GM21529 (cell line): ENCODE results near the gene SCN3B.

Experiments used
- ATAC-seq: cut with Tn5 transposase; IDR thresholded peaks from one replicate; pipeline ENCODE4 v1.9.1; 2021; ENCODE audit not compliant: unreplicated experiment

SCN3B gene

DNA sequence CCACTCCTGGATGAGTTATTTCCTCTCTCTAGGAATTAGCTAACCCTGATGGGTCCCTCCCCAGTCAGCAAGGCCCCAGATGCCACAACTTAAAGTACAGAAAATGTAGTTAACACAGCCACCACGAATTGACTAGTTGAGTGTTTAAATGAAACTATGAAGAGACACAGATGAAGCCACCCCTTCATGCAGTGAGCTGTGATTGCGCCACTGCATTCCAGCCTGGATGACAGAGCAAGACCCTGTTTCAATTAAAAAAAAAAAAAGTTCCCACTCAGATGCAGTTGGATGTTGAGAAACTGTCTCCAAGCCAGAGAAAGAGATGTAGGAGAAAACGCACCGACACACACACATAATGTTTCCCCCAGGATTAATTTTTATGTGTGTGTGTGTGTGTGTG is 53.3 kb downstream of the SCN3B start:
- ATAC-seq = no peak

DNA sequence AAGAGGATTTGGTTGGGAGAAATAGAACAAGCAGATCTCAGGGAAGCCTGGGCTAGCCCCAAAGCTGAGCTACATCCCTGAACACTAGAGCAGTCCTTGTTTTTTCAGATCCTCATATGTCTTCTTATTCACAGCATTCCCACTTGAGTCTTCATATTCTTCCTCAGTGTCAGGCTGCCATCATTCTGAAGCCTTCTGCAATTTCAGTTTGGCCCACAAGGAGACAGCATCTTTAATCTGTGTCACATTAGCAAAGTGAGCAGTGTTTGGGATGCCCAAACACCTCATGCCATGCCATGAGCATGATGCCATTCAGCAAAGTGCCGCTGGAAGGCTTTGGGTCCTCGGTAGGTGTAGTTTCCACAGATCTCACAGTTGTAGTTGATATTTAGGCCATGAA is 56.6 kb downstream of the SCN3B start:
- no peak for ATAC-seq

DNA sequence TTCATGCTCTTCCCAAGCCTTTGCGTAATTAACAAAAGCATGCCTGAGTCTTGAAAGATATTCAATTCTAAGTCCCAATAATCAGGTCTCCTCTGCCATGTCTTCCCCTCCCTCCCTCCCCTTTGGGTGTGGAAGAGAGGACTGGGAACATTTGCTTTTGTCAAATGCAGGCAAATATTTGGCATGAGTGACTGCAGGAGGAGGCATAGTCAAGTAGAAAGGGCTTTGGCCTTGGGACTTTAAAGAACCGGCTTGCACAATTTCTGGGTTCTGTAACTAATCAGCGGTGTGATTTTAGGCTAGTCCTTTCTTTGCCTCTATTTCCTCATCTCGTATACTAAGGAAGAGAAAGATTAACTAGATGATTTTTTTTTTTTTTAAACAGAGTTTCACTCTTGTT is 59.5 kb downstream of the SCN3B start:
- no peak for ATAC-seq

DNA sequence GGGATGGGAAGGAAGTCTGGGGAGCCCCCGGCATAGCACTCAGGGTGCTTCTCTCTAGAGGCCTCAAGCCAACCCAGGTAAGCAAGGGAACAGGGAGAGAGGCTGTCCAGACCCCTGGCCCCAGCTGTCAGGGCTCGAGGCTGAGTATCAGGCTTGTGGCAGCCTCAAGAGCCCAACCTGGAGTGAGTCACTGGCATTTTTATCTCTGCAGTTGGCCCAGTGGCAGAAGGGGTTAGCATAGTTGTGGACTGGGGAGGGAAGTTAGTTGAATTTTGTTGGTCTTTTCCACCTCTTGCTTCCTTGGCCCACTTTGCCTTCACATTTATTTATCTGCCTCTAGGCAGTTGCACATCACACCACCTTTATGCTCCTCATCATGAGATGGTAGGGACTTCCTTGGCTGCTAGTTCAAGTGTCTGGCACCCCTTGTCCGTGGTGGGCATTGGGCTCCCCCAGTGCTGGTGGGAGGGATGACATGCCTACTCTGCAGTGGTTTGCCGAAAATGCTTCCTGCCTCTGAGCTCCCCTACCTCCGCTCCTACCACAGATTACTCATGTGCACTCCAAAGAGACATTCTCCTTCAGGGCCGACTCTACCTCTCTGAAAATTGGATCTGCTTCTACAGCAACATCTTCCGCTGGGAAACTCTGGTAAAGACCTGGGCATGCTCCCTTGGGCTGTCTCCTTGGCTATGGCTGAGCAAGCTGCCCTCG is 60.1 kb downstream of the SCN3B start:
- no peak for ATAC-seq

DNA sequence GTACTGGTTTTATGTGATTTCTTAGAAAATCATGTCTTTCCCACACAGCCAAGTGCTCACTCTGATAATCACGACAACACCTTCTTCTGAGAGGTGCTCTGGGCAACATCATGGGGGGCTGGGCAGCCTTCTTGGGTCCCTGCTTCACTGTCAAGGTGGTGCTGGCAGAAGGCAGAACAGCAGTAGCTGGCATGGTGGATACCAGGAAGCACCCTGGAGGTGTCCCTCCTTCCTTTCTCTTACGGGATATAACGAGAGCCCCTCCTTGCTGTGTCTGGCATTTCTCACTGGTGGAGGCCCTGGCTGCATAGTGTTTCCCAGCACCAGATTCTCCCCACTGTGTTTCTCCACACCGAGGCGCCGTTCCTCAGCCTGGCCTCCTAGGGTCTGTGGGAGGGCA is 60.9 kb downstream of the SCN3B start:
- no peak for ATAC-seq

DNA sequence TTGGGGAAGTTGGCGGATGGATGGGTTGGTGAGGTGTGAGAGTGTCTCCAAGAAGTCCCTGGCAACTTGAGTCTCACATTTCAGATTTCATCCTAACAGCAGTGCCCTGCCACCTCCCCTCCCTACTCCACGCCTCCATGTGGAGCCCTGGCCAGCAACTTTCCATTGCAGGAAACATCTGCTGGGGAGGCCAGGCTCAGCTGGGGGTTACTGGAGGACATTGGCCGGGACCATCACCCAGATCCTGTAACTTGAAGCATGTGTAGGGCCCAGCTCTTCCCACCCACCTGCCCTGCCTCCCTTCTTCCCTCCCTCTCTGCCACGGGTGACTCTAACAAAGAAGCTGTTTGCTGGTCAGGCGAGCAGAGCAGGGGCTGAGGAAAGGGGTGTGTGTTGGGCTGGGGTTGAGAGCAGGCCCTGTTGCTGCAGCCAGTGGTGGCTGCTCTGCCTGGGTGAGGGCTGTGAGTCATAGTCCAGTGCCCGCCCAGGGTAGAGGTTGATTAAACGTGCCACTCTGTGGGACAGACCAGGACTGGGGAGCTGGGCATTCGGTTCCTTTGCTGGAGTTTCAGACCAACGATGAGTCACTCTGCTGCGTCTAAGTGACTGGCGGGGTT is 64.0 kb downstream of the SCN3B start:
- no peak for ATAC-seq

DNA sequence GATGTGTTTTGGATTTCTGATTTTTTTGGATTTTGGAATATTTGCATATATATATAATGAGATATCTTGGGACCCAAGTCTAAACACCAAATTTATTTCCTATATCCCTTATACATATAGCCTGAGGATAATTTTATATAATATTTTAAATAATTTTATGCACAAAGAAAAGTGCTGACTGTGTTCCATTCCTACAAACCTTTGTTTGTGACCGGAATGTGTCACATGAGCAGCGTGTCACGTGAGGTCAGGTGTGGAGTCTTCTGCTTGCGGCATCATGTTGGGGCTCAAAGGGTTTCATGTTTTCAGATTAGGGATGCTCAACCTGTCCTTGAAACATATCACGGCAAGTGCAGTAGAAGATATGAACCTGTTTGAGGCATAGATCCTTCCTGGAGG is 65.6 kb downstream of the SCN3B start:
- no peak for ATAC-seq

DNA sequence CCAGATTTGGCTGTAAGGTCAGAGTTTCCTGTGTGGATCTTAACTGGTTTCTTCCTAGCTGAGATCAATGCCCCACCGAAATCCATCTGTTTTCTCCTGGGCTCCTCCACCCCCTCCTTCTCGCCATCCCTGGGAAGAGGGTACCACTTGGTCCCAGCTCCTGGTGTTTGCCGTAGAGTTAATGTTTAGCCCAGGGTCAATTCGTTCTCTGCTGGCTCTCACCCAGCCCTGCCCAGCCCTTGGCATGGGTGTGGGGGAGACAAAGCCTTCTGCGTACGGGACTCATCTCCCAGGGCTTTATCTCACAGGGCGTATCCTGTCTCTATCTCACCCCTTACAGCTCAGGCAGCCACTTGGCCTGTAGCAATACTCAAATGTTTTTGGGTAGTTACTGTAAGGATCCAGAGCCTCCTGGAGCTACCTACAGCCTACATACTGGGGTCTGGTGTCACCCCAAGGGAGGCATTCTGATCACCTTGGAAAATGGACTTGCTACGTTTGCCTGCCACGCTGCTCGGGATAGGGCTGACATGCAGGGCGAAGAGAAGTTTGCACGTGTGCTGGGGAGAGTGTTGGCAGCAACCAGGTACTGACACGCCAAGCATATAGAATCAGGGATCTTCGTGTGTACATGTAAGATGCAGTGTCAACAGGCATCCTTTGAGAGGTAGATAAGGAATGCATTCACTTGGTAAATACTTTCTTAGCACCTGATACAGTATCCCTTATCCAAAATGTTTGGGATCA is 66.1 kb downstream of the SCN3B start:
- no peak for ATAC-seq

DNA sequence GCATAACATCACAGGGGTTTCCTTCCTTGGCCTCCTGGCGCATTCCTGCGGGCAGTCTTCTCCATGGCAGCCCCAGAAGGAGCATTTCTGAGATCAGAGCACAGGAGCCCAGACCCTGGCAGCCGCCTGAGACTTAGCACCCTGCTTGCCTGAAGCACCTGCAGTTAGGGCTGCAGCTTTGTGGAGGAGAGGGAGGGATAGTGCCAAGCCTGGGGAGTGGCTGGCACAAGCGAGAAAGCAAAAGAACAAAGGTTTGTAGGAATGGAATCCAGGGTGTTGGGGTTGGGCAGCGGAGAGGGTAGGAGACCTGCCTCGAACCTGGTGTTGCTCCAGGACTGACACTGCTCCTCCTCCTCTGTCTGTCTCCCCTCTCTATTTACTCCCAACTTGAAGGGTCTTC is 66.9 kb downstream of the SCN3B start:
- ATAC-seq = no peak

DNA sequence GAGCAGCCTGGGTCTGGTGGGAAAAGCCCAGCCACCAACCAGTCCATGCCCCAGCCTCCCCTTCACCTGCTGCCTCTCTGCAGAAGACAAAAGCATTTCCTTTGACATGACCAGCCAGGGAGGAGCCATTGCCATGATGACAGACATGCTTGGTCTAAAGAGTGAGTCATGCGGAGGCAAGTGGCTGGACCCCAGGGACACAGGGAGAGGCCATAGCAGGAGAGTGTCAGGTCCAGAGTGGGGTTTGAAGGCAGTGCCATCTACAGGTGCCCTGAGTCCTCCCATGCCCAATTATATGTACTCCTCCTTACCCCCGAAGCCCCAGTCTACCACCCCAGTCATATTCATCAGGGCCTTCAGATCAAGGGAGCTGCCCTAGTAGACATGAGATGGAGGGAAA is 67.4 kb downstream of the SCN3B start:
- no peak for ATAC-seq

DNA sequence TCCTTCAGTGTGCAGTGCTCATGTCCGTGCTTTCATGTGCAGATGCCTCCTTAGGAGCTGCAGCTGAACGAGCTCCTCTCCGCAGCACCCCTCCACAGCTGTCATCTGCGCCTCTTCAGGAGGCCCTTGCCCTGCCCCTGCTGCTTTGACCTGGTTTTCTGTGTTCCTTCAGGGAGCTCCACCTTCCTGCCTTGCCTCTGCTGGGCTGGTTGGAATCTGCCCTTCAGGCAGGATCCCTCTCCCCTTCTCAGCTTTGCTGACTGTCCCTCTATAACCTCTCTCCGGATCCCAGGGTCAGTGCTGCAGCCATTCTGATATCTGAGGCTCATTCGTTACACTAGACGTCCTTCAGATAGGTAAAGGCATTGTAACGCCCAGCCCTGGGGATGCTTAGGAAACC is 67.9 kb downstream of the SCN3B start:
- no peak for ATAC-seq

DNA sequence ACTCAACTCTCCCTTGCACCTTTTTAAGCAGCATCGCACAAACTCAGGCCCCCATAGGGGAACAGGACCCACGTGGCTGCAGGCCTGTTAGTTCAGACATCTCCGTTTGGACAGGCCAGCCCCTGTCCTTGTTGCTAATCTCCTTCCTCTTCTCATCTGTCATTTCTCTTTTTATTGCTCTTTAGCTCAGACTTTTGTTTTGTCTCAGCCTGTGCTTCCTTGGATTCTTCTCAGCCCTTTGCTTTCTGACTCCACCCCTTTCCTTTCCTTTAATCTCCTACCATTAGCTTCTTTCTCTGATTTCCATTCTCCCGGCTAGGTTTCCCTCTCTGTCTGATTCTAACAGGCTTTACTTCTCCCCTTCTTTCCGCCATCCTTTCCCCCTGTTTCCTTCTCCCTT is 68.7 kb downstream of the SCN3B start:
- no peak for ATAC-seq

DNA sequence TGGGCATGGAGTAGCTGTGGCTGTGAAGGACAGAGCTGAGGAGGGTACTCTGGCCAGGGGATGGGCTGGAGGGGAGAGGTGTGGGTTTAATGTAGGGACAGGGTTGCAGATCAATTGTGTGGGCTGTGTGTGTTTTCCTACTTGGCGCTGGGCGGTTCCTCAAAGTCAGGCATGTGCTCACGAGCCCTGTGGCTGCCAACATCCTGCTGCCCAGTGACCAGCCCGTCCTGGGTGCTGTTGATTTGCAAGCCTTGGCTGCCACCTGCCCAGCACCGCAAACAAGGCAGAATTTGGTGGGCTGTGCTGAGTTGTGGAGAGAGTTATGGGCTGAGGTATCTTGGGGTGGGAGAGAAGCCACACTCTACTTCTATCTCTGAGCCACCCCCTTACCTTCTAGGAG is 69.2 kb downstream of the SCN3B start:
- ATAC-seq = no peak

DNA sequence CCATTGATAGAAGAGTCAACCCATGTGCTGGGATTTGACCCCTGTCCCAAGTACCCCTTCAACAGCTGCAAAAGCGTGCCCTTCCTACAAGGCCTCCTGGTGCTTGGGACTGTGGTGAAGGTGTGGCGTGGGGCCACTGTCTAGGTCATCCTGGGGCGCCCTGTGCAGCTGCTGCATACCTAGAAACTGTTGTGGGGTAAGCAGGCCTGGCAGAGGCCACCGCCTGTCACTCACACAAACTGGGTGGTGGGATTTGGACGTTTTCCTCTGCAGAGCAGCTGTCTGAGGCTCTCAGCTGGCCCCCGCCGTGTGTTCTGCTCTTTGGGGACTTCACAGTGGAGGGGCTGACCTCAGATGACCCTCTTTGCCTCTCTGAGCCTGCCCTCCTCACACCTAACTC is 69.7 kb downstream of the SCN3B start:
- no peak for ATAC-seq

DNA sequence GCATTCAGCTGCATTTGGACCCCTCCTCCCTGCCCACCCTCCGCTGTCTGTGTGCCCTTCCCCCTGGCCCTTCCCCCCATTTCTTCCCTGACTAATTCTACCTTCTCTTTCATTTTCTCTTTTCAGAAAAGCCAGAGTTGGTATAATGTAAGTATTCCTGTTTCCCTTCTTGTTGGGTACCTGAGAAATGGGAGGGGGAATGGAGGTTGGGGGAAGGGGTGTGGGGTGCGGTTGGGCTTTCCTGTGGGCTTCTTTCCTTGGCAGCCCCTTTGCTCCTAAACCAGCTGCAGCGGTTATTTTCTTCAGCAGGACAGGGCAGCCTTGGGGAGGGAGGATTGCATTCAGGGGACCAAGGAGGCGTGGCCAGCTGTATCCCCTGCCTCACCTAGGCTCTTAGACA is 70.2 kb downstream of the SCN3B start:
- ATAC-seq = no peak

DNA sequence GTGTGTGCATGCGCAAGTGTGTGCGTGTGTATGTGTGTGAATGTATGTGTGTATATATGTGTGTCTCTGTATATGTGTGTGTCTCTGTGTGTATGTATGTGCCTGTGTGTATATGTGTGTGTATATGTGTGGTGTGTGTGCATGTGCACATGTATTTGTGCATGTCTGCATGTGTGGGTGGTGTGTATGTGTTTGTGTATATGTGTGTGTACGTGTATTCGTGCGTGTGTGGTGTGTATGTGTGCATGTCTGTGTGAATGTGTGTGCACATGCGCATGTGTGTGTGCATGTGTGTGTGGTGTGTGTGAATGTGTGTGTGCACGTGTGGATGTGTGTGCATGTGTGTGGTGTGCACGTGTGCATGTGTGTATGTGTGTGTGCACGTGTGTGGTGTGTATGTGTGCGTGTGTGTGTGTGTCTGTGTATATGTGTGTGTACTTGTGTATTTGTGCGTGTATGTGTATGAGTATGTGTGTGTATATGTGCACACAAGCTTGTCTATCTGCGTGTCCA is 71.4 kb downstream of the SCN3B start:
- no peak for ATAC-seq

DNA sequence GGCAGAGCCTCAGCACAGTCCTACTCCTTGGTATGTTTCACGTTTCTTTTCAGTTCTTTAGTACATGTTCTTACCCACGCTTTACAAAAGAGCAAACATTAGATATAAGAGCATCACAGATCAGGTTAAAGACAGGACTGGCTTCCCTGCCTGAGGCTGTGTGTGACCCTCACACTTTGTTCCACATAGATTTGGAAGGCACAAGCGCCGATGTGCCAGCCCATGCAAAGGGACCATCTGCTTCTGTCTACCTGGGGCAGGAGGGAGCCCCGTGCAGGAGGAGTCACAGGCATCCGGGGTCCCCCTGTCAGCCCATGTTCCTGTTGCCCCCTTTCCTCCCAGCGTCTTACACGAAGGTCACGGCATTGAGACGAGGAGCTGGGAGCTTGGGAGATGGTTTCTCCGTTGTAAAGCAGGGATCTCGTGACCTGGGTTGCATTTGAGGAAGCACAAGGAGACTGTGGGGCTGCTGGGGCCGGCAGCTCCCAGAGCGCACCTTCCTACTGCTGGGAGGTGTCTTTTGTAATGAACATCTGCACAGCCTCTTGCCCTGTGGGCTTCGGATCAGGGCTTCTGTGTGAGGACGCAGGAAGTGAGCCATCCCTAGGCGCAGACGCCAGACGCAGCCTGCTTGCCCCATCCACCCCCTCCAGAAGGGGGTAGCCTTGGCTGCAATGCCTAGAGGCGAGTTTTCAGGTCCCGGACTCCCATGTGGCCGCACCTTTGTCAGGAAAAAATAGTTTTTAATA is 72.6 kb downstream of the SCN3B start:
- no peak for ATAC-seq

DNA sequence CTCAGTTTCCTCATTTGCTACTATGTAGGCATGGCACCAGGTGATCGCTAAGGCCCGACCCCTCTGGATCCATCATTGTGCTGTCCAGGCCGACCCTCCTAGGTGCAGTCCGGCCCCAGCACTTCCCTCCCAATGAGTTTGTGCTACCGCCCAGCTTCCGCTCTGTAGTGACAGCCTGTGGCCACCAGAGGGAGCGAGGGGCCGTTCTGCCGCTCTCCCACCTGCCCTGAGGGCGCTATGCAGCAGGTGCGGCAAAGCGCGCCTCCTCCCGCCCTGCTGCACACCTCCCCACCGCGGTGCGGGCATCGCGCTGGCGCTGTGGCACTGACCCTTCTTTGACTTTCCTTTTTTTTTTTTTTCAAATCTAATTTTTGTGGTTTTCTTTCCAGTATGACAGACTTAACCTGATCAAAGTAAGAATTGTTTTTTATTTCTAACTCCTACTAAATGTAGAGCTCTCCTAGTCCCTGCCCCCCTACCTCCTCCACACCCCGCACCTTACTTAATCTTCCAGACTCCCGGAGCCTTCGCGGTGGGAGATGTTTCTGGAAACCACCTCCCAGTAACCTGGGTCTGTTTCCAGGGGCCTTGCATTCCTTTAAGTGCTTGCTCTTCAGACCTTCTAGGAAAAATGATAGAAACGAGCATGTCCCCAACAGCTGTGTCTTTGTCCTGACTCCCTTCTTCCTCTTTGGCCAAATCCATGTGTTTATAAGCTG is 73.7 kb downstream of the SCN3B start:
- peak; percentile 88 for ATAC-seq

DNA sequence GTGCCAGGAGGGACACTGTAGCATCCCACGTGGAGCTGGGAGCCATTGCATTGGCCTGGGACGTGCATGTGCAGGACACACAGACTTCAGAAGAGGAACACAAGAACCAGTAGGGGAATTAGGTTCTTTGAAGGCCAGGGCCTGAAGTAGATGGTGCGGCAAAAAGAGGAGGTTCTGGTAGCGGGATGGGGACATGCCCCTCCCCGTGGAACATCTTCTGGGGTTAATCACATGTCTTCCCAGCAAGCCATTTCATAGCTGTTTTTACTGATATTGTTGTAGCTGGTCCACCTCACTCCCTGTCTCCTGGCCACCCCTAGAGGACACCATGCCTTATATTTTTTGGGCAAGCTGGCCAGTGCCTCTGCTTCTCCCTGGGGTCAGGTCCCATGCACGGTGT is 74.3 kb downstream of the SCN3B start:
- peak; percentile 5 for ATAC-seq

DNA sequence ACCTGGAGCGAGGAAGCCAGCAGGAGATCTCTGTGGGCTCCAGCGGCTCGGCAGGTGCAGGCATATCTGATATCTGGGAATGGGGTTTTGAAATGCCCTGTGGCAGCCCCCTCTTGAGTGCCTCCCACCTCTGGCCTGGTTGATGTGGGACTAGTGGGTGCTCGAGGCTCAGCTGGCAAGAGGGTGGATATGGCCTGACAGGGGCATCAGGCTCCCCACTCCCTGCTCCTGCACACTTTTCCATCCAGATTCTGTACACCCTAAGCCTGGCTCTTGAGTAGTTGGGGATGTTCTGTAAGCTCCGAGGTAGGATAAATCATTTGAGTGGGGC is 75.0 kb downstream of the SCN3B start:
- no peak for ATAC-seq
